GM18526 (cell line): ENCODE measurements around the gene RAB31.

Experiments used
- POLR2A ChIP-seq: IDR thresholded peaks from 3 replicates; pipeline ENCODE4 v1.6.1; 2011; ENCODE audit not compliant: insufficient read length; ENCODE audit errors: extremely low read depth

Gene RAB31

DNA sequence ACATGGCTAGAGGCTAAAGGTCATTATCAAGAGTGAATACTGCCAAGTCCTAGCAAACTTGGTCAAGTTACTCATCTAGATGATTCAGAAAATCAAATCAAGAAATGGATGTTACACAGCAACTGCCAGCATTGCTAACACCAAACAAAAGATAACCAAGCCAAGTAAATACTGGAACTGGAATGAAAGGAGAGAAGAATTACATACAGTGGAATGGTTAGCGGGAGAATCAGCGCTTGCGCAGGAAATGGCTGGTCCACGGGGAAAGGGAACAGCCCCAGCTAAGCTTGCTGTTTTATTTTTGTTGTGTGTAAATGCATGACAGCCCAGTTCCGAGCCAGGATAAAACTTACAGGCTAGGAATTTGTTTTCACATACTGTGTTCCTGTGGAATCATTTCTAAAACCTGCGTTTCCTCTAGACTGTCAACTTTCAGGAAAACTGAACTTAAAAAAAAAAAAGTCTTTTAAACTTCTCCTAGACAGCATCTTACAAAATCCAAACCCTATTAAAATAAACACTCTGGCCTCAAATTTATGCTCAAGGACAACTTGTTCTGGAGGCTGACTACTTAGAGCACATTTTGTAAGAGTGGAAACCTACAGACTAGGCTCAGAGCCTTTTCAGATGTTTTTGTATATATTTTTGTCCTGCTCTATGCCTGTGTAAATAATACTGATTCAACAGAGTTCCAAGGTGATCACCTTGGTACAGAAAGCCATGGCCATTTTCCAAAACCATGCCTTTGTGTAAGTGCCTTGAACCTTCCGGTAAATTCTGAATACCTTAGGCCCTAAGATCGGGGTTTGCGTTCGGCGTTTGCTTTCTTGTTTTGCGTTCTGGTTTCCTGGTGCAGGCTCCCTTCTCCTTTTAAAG is 146.9 kb downstream of the RAB31 start:
- TF ChIP-seq POLR2A = no peak

DNA sequence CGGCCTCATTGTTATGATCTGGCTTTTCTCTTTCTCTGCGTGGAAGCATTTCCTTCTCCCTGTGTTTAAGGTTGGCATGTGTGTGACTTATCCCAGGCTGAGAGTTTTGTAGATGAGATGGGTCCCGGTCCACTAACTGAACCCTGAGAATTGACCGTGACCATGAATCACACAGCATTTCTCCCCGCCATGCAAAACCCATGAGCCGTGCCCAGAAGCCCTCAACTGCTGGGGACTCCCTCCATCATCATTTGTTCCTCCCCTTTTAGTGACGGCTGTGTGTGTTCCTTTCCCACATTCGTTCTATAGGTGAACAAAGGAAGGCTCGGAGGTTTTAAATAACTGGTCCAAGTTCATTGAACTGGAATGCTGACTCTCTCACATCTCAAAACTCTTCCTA is 147.6 kb downstream of the RAB31 start:
- no peak for TF ChIP-seq POLR2A

DNA sequence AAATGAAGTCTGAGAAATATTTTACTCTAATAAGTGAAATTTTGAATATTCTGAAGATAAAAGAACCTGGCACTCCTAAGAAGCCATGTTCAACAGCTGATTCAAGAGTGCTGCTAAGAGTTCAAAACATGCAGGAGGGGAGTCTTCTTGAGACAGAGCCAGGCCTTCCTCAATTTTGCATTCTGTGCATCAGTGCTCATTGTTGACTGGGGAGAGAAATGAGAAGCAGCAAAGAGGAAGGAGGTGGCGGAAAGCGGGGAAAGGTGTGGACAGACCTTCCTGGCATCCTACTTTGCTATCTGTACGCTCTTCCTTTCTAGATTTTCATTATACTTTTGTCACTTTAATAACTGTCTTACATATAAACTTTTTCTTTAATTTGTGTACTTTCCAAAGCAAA is 148.0 kb downstream of the RAB31 start:
- no peak for TF ChIP-seq POLR2A

DNA sequence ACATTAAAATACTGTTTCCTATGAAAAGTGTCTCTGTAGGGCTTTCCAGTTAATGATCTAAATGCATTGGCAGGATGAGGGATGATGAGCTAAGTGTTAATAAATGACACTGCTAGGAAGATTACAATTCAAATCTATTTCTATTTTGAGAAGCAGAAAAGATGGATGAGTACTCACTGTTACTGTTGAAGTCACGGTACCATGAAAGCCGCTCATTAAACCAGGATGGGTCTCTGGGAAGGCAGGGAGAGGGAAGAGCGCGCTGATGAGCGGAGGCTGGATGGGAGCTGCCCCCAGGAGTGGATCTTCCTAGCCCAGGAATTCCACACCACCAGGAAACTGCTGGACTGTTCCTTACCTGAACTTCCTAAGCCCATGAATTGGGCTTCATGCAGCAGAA is 150.5 kb downstream of the RAB31 start:
- TF ChIP-seq POLR2A = no peak

DNA sequence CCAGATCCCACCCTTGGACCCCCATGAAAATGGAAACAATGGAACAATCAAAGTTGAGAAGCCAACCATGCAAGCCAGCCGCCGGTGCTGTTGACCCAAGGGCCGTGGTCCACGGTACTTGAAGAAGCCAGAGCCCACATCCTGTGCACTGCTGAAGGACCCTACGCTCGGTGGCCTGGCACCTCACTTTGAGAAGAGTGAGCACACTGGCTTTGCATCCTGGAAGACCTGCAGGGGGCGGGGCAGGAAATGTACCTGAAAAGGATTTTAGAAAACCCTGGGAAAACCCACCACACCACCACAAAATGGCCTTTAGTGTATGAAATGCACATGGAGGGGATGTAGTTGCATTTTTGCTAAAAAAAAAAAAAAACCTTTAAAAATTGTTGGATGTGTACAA is 151.1 kb downstream of the RAB31 start:
- TF ChIP-seq POLR2A = no peak

DNA sequence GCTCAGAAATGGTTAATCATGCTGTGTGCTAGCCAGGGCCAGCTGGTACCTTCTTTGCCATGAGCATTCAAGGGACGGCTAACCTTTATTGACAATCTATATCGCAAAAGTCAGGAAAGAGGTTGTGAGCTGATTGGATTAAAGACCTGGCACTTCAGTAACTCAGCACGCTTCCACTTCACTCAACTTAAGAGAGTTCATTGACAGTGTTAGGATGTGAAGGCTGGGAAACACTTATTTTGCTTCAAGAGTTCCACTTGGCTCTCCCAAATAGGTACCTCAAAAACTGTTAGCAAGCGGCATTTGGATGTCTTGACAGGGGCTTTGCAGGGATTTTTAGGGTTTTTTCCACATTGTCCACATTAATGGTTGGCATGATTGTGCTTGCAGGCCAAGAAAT is 152.6 kb downstream of the RAB31 start:
- TF ChIP-seq POLR2A = no peak

DNA sequence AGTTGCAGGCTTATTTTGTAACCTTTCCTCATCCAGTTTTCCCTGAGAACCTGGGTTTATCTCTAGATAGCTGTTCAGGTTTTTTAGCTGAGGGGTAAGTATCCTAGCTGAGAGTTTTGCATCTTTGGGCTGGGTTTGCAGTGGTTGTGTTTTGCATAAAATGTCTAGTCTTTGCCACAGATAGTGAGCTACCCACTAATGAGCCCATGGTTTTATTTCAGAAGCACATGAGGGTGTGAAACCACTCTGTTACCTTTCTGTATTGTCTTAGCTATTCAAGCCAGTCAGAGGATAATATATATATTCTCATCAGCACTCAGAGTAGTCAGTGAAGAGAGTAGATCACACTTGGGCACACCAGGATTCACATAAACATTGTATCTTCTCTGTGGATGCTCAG is 153.1 kb downstream of the RAB31 start:
- TF ChIP-seq POLR2A = no peak

DNA sequence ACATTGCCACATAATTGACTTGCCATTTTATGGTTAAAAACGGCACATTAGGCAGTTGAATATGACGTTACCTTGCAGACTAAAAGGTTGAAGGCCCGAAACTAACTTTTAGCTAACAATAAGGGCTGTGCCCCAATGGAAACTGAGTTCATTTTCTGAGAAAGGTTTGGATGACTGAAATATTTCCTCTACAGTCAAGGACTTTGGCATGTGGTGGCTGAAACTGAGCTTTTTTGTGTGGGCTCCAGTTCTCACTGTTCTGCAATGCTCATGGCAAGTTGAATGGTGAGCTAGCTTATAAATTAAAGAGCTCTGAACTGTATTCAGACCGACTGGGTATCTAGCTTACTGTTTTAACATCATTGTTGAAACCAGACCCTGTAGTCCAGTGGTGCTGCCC is 153.8 kb downstream of the RAB31 start:
- TF ChIP-seq POLR2A = no peak

DNA sequence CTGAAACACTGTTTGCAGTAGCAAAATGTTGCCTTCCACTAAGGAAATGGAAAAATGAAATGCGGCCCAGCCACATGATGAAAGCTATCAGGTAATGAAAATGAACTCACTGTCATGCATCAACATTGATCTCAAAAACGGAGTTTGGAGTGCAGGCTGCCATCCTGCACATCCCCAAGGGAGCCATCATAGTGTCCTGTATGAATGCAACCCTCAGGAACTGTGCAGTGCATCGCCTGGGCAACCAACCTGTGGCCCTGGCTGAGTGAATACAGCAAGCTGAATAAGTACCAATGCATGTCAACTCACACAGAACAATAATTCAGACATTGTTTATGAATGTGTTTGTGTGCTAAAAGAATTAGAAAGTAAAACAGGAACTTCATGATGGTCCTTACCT is 154.6 kb downstream of the RAB31 start:
- no peak for TF ChIP-seq POLR2A

DNA sequence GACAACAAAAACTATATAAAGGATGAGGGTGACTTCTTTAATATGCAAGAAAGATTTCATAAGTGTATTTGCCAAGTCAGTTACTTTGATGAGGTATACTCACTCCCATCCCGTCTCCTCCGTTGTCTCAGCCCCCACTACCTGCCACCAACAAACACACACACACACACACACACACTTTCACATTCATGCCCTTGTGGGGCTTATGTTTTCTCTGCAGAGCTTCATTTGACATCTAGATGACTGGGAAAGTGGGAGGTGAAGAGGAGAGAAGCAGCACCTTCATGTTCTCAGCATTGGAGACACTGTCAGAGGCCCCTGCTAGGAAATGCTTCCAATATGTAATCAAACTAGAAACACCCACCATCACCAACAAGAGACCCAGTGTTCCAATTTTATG is 155.2 kb downstream of the RAB31 start:
- no peak for TF ChIP-seq POLR2A

DNA sequence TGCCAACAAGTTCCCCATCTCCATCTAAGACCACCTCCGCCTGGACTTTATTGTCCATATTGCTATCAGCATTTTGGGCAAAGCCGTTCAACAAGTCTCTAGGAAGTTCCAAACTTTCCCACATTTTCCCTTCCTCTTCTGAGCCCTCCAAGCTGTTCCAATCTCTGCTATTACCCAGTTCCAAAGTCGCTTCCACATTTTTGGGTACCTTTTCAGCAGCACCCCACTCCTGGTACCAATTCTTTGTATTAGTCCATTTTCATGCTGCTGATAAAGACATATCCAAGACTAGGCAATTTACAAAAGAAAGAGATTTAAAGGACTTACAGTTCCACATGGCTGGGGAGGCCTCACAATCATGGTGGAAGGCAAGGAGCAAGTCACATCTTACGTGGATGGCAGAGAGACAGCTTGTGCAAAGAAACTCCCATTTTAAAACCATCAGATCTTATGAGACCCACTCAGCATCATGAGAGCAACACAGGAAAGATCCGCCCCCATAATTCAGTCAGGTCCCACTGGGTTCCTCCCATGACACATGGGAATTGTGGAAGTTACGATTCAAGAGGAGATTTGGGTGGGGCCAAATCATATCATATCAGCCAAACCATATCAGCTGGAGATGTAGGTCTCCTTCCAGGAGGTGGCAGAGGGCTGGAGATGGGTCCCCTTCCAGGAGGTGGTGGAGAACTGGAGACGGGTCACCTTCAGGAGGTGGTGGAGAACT is 157.8 kb downstream of the RAB31 start:
- no peak for TF ChIP-seq POLR2A

DNA sequence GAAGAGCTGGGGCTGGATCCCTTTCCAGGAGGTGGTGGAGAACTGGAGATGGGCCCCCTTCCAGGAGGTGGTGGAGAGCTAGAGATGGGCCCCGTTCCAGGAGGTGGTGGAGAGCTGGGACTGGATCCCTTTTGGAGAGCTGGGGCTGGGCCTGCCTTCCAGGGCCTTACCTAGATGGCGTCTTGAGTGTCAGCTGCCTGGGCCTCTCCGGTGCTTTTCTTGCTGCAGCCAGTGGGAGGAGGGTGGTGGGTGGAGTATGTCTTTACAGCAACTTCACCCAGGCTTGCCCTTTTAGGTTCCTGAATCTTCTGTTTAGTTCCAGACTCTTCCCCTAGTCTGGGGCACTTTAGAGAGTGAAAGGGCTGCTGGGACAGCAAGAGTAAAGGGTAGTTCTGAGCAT is 158.5 kb downstream of the RAB31 start:
- no peak for TF ChIP-seq POLR2A

DNA sequence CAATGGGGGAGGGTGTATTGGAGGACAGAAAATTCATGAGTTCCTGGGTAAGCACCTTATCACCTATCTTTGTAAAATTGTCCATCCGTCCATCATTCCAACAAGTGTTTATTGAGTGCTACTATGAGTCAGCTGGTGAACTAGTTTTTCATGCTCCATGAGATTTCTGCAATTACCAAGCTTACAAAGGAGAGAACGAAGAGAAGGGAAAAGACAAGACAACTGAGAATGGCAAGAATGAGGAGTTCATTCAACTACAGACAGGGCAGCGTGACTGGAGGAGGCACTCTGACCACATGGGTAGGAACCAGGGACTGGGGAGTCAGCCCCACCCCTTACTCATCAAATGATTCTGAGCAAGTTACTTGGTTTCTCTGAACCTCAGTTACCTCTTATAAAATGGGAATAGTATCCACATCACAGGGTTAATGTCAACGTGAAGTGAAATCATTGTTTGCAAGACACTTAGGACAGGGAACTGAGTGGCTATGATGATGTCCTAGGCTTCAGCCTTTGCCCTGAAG is 159.0 kb downstream of the RAB31 start:
- no peak for TF ChIP-seq POLR2A

DNA sequence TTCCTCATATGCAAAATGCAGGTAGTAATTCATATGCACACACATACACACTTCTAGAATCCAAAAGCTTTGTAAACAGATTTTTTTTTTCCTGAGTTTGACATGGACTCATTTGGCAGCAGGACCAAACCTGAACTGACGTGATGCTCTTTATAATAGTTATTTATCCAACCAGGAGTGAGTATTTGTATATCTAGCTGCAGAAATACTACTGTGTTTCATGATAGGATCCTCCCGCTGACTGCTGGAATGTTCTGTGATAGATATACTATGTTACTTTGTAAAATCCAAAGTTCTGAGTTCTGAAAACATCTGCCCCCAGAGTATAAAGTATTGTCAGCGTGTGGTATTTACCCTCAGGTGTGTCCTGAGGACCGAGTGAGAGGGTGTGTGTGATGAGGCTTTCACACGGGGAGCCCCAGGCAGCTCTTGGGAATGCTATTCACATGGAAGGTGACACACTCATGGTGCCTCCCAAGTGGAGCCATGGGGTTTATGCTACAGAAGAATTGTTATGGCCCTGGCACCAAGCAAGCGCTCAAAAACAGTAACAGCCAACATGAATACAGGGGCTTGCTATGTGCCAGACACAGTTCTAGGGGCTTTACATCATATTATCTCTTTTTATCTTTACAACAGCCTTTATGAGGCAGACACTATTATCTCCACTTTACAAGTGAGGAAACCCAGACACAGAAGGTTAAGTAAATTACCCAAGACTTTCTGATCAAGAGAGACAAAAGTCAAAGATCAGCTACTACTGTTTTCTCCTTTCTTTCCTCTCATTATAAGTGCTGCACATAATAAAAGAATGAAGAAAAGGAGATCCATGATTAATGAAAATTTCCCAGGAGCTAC is 161.0 kb downstream of the RAB31 start:
- TF ChIP-seq POLR2A = no peak

DNA sequence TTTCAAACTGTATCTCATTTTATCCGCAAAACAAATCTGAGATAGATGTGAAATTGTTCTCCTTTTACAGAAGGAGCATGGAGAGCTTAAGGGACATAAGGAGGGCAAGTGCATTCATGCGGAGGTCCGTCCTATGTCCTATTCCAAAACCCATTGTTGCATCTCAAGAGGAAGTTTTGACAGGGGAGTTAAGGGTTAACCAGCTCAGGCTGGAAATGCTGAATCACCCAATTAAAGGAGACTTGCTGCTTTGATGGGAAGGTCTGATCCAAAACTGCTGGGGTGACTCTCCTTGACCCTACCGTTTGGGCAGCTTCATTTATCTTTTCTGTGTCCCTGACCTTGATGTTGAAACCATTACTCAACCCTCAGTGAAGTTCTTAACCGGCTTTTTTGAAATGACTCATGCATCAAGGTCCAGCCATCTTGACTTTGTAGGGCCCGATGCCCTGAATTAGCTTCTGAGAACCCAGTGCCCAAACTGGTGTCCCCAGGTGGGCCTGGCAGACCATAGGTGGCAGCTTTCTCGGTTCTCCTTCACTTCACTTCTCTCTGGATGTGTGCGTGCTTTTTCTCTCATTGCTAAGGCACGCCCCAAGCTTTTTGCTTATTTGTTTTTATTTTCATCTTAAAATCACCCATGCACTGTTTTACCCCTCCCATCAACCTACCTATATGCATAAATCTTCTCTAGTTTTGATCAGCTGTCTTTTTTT is 161.8 kb downstream of the RAB31 start:
- no peak for TF ChIP-seq POLR2A
